Lower leg skin (tissue), 3 donors: ENCODE measurements around the gene XPR1.
"Not testable (repeated sequence)": the region's sequence is repeated elsewhere in the genome, so short reads cannot be mapped to it uniquely, and the experiment has no call there.

Experiments
- CTCF ChIP-seq, 3 donors: fragments of 450-650 bp; IDR thresholded peaks; one replicate each; pipeline ENCODE4 v1.5.1; 2016; ENCODE audit warnings: antibody characterized with exemption in 3 of 3, mild to moderate bottlenecking in 3 of 3, moderate library complexity in 2 of 3
- POLR2A ChIP-seq, 2 donors: fragments of 450-650 bp; IDR thresholded peaks; one replicate each; pipeline ENCODE4 v1.6.1; 2016 to 2017; ENCODE audit warnings: antibody characterized with exemption in 2 of 2, mild to moderate bottlenecking in 1 of 2, moderate library complexity in 1 of 2

GRCh38 chr1:180833180-180833579, 201.4 kb downstream of the XPR1 start:
- not testable (repeated sequence) for TF ChIP-seq POLR2A, CTCF (IDR thresholded peaks at IDR 0.05)
